ENCODE results near the gene HMGCL. TPM values are rescaled to one million over a fixed set of nuclear protein-coding genes. Genes with fewer than 3 reads are reported as not detected.
A peak's percentile ranks its signal among the peaks of the same experiment; 100 is the strongest.

The HMGCL gene
- total RNA-seq (10 to 100 TPM; 22.4 to 36.8 TPM), polyA plus RNA-seq (10 to 100 TPM; 30.9 to 35.2 TPM)
- long read RNA-seq, donor 1, transcript HMGCL-203 (9 exons, 1,600 nt), result major isoform, 156 of 182 reads
- long read RNA-seq, donor 1, partial matches to known transcripts, result 7 of 182 reads
- long read RNA-seq, donor 1, other reads (novel, unspliced or antisense), result 14 of 182 reads
- long read RNA-seq, donor 2, transcript HMGCL-203 (9 exons, 1,600 nt), result major isoform, 25 of 33 reads
- long read RNA-seq, donor 2, partial matches to known transcripts, result 6 of 33 reads
- long read RNA-seq, donor 2, other reads (novel, unspliced or antisense), result 1 of 33 reads

GRCh38 chr1:23825076-23825761 is at the start of gene HMGCL:
HMGCL (minus strand) TSS chr1:23825429; CDS start chr1:23825415, 14 bp downstream.
- H3K27me3 ChIP-seq (ENCODE audit: control insufficient read depth in 1 of 2, insufficient read depth in 2 of 2, low read length in 1 of 2), result no peaks in the 10 kb centered on the region
- peak within 1 kb of the TSS; percentile 36 to 91 for H3K4me3 ChIP-seq (ENCODE audit: low read length in 2 of 2)
- peak; percentile 97 for ATAC-seq (ENCODE audit: low FRiP score)
- DNase-seq, result peak; percentile 95 to 96
- H3K4me1 ChIP-seq (ENCODE audit: control insufficient read depth in 1 of 2, insufficient read depth in 2 of 2, low read length in 2 of 2), result peaks cover 0 to 1% of the 10 kb centered on the region in 2 donors
- 0% methylated on average over 40 to 42 of the region's 42 CpGs for WGBS, 2 donors
- H3K27ac ChIP-seq (ENCODE audit: low read depth in 1 of 2, low read length in 2 of 2), result peak within 1 kb of the TSS; percentile 47 to 66
- intact Hi-C loops (cut with DNase I), result no loop called here
- H3K9me3 ChIP-seq (ENCODE audit: control insufficient read depth, low read length), result no peaks in the 10 kb centered on the region
- H3K36me3 ChIP-seq (ENCODE audit: control insufficient read depth in 1 of 2, insufficient read depth in 2 of 2, low read length in 1 of 2), result no peaks in the 10 kb centered on the region

DNA sequence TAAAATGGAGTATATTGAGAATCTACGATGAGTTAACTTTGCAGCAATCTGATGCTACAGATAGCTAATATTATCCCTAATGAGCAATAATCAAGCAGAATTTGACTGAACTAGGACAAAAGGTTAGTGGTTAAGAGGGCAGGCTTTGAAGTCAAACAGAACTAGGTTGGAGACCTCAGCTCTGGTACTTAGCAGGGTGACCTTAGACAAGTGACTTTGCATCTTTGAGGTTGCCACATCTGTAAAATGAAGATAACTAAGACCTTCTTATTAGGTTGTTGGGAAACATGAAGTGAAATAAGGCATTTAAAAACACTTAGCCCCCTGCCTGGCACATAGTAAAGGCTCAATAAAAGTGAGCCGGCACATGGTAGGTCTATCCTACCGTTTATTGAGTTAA is 47.2 kb upstream of the HMGCL start:
- Histone ChIP-seq H3K9me3 (ENCODE audit: control insufficient read depth, low read length) (no peaks in the 10 kb centered on the region), H3K4me3 (ENCODE audit: low read length in 2 of 2) (no peak overlapping the region), H3K36me3 (ENCODE audit: control insufficient read depth in 1 of 2, insufficient read depth in 2 of 2, low read length in 1 of 2) (no peaks in the 10 kb centered on the region), H3K27me3 (ENCODE audit: control insufficient read depth in 1 of 2, insufficient read depth in 2 of 2, low read length in 1 of 2) (no peaks in the 10 kb centered on the region), H3K27ac (ENCODE audit: low read depth in 1 of 2, low read length in 2 of 2) (no peak overlapping the region), H3K4me1 (ENCODE audit: control insufficient read depth in 1 of 2, insufficient read depth in 2 of 2, low read length in 2 of 2) (no peaks in the 10 kb centered on the region)
- no peak for ATAC-seq (ENCODE audit: low FRiP score)
- WGBS, 2 donors, result 91 to 94% methylated on average over 3 of the region's 3 CpGs
- no peak for DNase-seq
- intact Hi-C loops (cut with DNase I), result no loop called here

- no peaks in the 10 kb centered on the region for H3K9me3 ChIP-seq (ENCODE audit: control insufficient read depth, low read length)
- H3K36me3 ChIP-seq (ENCODE audit: control insufficient read depth in 1 of 2, insufficient read depth in 2 of 2, low read length in 1 of 2), result peaks cover 0 to 4% of the 10 kb centered on the region in 2 donors
- H3K27ac ChIP-seq (ENCODE audit: low read depth in 1 of 2, low read length in 2 of 2), result peak overlapping the region in 1 of 2 donors; percentile 68
- H3K4me1 ChIP-seq (ENCODE audit: control insufficient read depth in 1 of 2, insufficient read depth in 2 of 2, low read length in 2 of 2), result peaks cover 0 to 4% of the 10 kb centered on the region in 2 donors
- intact Hi-C loops (cut with DNase I), result loop anchor here (5.0 to 10.0 kb wide), 3 partner anchors 67 to 153 kb away; partner anchors contain the start of genes GALE (in 1 of the 2) and PITHD1 (in 1 of the 2)
- WGBS, 2 donors, result 30 to 37% methylated on average over 10 of the region's 10 CpGs
- DNase-seq, result peak in 1 of 2 donors; percentile 55
- peak overlapping the region; percentile 24 to 30 for H3K4me3 ChIP-seq (ENCODE audit: low read length in 2 of 2)
- no peak for ATAC-seq (ENCODE audit: low FRiP score)
- no peaks in the 10 kb centered on the region for H3K27me3 ChIP-seq (ENCODE audit: control insufficient read depth in 1 of 2, insufficient read depth in 2 of 2, low read length in 1 of 2)
These were observed 43.8 kb upstream of the HMGCL start for GRCh38 chr1:23869051-23869450.

DNA sequence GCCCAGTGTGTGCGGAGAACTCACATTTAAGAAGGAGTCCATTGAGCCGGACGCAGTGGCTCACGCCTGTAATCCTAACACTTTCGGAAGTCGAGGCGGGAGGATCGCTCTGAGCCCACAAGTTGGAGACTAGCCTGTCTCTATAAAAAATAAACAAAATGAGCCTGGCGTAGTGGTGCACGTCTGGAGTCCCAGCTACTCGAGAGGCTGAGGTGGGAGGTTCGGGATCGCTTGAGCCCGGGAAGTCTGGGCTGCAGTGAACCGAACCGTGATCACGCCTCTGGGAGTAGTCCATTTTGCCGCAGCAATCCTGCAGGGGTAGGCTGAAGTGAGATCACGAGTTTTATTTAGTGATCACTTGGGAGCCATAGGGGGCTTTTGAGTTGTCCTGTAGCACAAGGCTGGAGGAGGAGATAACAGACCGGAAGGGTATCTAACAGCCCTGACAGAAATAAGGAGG is 43.4 kb upstream of the HMGCL start:
- DNase-seq (peak in 1 of 2 donors; percentile 54), ATAC-seq (ENCODE audit: low FRiP score) (peak; percentile 81)
- Histone ChIP-seq H3K4me1 (ENCODE audit: control insufficient read depth in 1 of 2, insufficient read depth in 2 of 2, low read length in 2 of 2) (peaks cover 0 to 4% of the 10 kb centered on the region in 2 donors), H3K27me3 (ENCODE audit: control insufficient read depth in 1 of 2, insufficient read depth in 2 of 2, low read length in 1 of 2) (no peaks in the 10 kb centered on the region), H3K4me3 (ENCODE audit: low read length in 2 of 2) (peak overlapping the region; percentile 24 to 30), H3K27ac (ENCODE audit: low read depth in 1 of 2, low read length in 2 of 2) (peak overlapping the region in 1 of 2 donors; percentile 68), H3K9me3 (ENCODE audit: control insufficient read depth, low read length) (no peaks in the 10 kb centered on the region), H3K36me3 (ENCODE audit: control insufficient read depth in 1 of 2, insufficient read depth in 2 of 2, low read length in 1 of 2) (peaks cover 0 to 4% of the 10 kb centered on the region in 2 donors)
- intact Hi-C loops (cut with DNase I), result loop anchor here (5.0 to 10.0 kb wide), 3 partner anchors 66 to 154 kb away; partner anchors contain the start of genes GALE (in 1 of the 2) and PITHD1 (in 1 of the 2)
- WGBS, 2 donors, result 3 to 4% methylated on average over 20 of the region's 20 CpGs

GRCh38 chr1:23867895-23868556 is 42.8 kb upstream of the HMGCL start, which contains the start of gene FUCA1:
FUCA1 (minus strand) TSS chr1:23868290; CDS start chr1:23868286, 4 bp downstream.
- Histone ChIP-seq H3K27me3 (ENCODE audit: control insufficient read depth in 1 of 2, insufficient read depth in 2 of 2, low read length in 1 of 2) (no peaks in the 10 kb centered on the region), H3K4me1 (ENCODE audit: control insufficient read depth in 1 of 2, insufficient read depth in 2 of 2, low read length in 2 of 2) (peaks cover 0 to 4% of the 10 kb centered on the region in 2 donors), H3K36me3 (ENCODE audit: control insufficient read depth in 1 of 2, insufficient read depth in 2 of 2, low read length in 1 of 2) (peaks cover 0 to 4% of the 10 kb centered on the region in 2 donors), H3K4me3 (ENCODE audit: low read length in 2 of 2) (peak within 1 kb of the TSS; percentile 24 to 61), H3K9me3 (ENCODE audit: control insufficient read depth, low read length) (no peaks in the 10 kb centered on the region), H3K27ac (ENCODE audit: low read depth in 1 of 2, low read length in 2 of 2) (peak within 1 kb of the TSS in 1 of 2 donors; percentile 68)
- intact Hi-C loops (cut with DNase I), result loop anchor here (5.0 to 10.0 kb wide), 3 partner anchors 66 to 154 kb away; partner anchors contain the start of genes GALE (in 1 of the 2) and PITHD1 (in 1 of the 2)
- DNase-seq (peak; percentile 95 to 96), ATAC-seq (ENCODE audit: low FRiP score) (peak; percentile 98)
- WGBS, 2 donors, result 1% methylated on average over 71 of the region's 71 CpGs

GRCh38 chr1:23867542-23867894 is 42.3 kb upstream of the HMGCL start:
- intact Hi-C loops (cut with DNase I), result loop anchor here (5.0 to 10.0 kb wide), 3 partner anchors 65 to 155 kb away; partner anchors contain the start of genes GALE (in 1 of the 2) and PITHD1 (in 1 of the 2)
- WGBS, 2 donors, result 3% methylated on average over 17 of the region's 17 CpGs
- ATAC-seq (ENCODE audit: low FRiP score), result no peak
- no peak overlapping the region for H3K27ac ChIP-seq (ENCODE audit: low read depth in 1 of 2, low read length in 2 of 2)
- H3K27me3 ChIP-seq (ENCODE audit: control insufficient read depth in 1 of 2, insufficient read depth in 2 of 2, low read length in 1 of 2), result no peaks in the 10 kb centered on the region
- H3K4me1 ChIP-seq (ENCODE audit: control insufficient read depth in 1 of 2, insufficient read depth in 2 of 2, low read length in 2 of 2), result peaks cover 0 to 4% of the 10 kb centered on the region in 2 donors
- no peak for DNase-seq
- peaks cover 0 to 4% of the 10 kb centered on the region in 2 donors for H3K36me3 ChIP-seq (ENCODE audit: control insufficient read depth in 1 of 2, insufficient read depth in 2 of 2, low read length in 1 of 2)
- H3K9me3 ChIP-seq (ENCODE audit: control insufficient read depth, low read length), result no peaks in the 10 kb centered on the region
- H3K4me3 ChIP-seq (ENCODE audit: low read length in 2 of 2), result peak overlapping the region; percentile 24 to 61

- intact Hi-C loops (cut with DNase I), result loop anchor here (5.0 to 10.0 kb wide), 3 partner anchors 63 to 157 kb away; partner anchors contain the start of genes GALE (in 1 of the 2) and PITHD1 (in 1 of the 2)
- no peak overlapping the region for H3K27ac ChIP-seq (ENCODE audit: low read depth in 1 of 2, low read length in 2 of 2)
- peaks cover 0 to 4% of the 10 kb centered on the region in 2 donors for H3K4me1 ChIP-seq (ENCODE audit: control insufficient read depth in 1 of 2, insufficient read depth in 2 of 2, low read length in 2 of 2)
- DNase-seq (peak in 1 of 2 donors; percentile 57), ATAC-seq (ENCODE audit: low FRiP score) (no peak)
- no peaks in the 10 kb centered on the region for H3K9me3 ChIP-seq (ENCODE audit: control insufficient read depth, low read length)
- H3K27me3 ChIP-seq (ENCODE audit: control insufficient read depth in 1 of 2, insufficient read depth in 2 of 2, low read length in 1 of 2), result no peaks in the 10 kb centered on the region
- H3K4me3 ChIP-seq (ENCODE audit: low read length in 2 of 2), result no peak overlapping the region
- WGBS, 2 donors, result 93 to 94% methylated on average over 4 of the region's 4 CpGs
- peaks cover 0 to 4% of the 10 kb centered on the region in 2 donors for H3K36me3 ChIP-seq (ENCODE audit: control insufficient read depth in 1 of 2, insufficient read depth in 2 of 2, low read length in 1 of 2)
These were observed 40.3 kb upstream of the HMGCL start for GRCh38 chr1:23865543-23865930.

All from aorta (tissue), 5 donors.